Endothelial cell of umbilical vein (primary cell): Measurements from ENCODE around the gene KCNK13. TPM values are rescaled to one million over a fixed set of nuclear protein-coding genes. Genes with fewer than 3 reads are reported as not detected.

Experiments used
- BruUV-seq: library from RNA; stranded (reverse); fragments of 400-500 nt; replicated peaks from 2 replicates; lab custom pipeline; 2021; lab: Mats Ljungman, UMichigan
- CTCF ChIA-PET: fragments of 300-600, 350-600 bp; sonication (Branson Sonifier 250); formaldehyde crosslinking; loops from one replicate; lab custom pipeline; 2021; ENCODE audit warnings: antibody characterized with exemption, inconsistent platforms; lab: Charles Lee
- POLR2A ChIA-PET: fragments of 300-600, 350-600 bp; sonication (Branson Sonifier 250); formaldehyde crosslinking; loops from one replicate; lab custom pipeline; 2021; ENCODE audit warnings: antibody characterized with exemption, inconsistent platforms; lab: Charles Lee
- DNase-seq: peaks from one replicate; pipeline ENCODE4 v3.0.0-alpha.2; 2011; ENCODE audit warnings: low read depth, low spot score
- FAIRE-seq: peaks from 2 replicates; lab custom pipeline; 2011; peaks lifted over from hg19 to GRCh38; lab: Jason Lieb, UNC
- H2AFZ ChIP-seq: 2 replicates; pipeline ENCODE4 v1.6.0; 2012; ENCODE audit warnings: low read depth, low read length, control low read depth, inconsistent platforms
- H3K27ac ChIP-seq: 2 replicates; pipeline ENCODE4 v1.5.1; 2011; ENCODE audit warnings: low read depth, mild to moderate bottlenecking, control low read depth, low read length, moderate library complexity; ENCODE audit not compliant: insufficient read depth
- H3K27me3 ChIP-seq, 2 experiments: 2 replicates each; pipeline versions ENCODE4 v1.6.0 to v1.6.1; 2011; ENCODE audit warnings: low read length in 2 of 2, mixed read lengths in 1 of 2; ENCODE audit not compliant: control insufficient read depth in 2 of 2, insufficient read depth in 2 of 2
- H3K36me3 ChIP-seq, 2 experiments: 2 replicates in 1 of 2; 3 replicates in 1 of 2; pipeline ENCODE4 v1.5.1; 2011; ENCODE audit warnings: low read length in 2 of 2, mild to moderate bottlenecking in 1 of 2, moderate library complexity in 1 of 2; ENCODE audit not compliant: control insufficient read depth in 2 of 2, insufficient read depth in 2 of 2; ENCODE audit errors: extremely low read depth in 1 of 2
- H3K4me1 ChIP-seq: 3 replicates; pipeline ENCODE4 v1.5.1; 2011; ENCODE audit warnings: mild to moderate bottlenecking, low read length; ENCODE audit not compliant: control insufficient read depth, insufficient read depth; ENCODE audit errors: extremely low read depth
- H3K4me2 ChIP-seq: 2 replicates; pipeline ENCODE4 v1.6.1; 2011; ENCODE audit warnings: low read length, control low read depth, mixed read lengths; ENCODE audit not compliant: insufficient read depth
- H3K4me3 ChIP-seq, 3 experiments: fragments of 200-600 bp in 1 of 3; sonication (generic), shearing (Covaris generic) in 1 of 3; replicated peaks in 1 of 3; 2 replicates each; pipeline ENCODE4 v1.5.1; 2011 to 2016; ENCODE audit warnings: control low read depth in 3 of 3, low read length in 3 of 3, mild to moderate bottlenecking in 2 of 3, inconsistent platforms in 1 of 3, low read depth in 1 of 3, moderate library complexity in 1 of 3; ENCODE audit not compliant: insufficient read depth in 1 of 3
- H3K79me2 ChIP-seq: 2 replicates; pipeline ENCODE4 v1.6.0; 2012; ENCODE audit warnings: low read length, inconsistent platforms; ENCODE audit not compliant: control insufficient read depth, insufficient read depth
- H3K9ac ChIP-seq: replicated peaks from 2 replicates; pipeline ENCODE3; 2011; ENCODE audit warnings: low read length, control low read depth; ENCODE audit not compliant: insufficient read depth; ENCODE audit errors: extremely low read depth
- H3K9me1 ChIP-seq: replicated peaks from 3 replicates; pipeline ENCODE4 v1.6.0; 2011; ENCODE audit warnings: mild to moderate bottlenecking, low read length; ENCODE audit not compliant: control insufficient read depth, insufficient read depth; ENCODE audit errors: extremely low read depth
- H3K9me3 ChIP-seq: replicated peaks from 2 replicates; pipeline ENCODE4 v1.5.1; 2012; ENCODE audit warnings: low read length, inconsistent platforms; ENCODE audit not compliant: control insufficient read depth, insufficient read depth
- H4K20me1 ChIP-seq: replicated peaks from 2 replicates; pipeline ENCODE3; 2011; ENCODE audit warnings: mild to moderate bottlenecking, low read length; ENCODE audit not compliant: control insufficient read depth, insufficient read depth; ENCODE audit errors: extremely low read depth
- CTCF ChIP-seq, 2 donors: IDR thresholded peaks; 1 replicate in 1 of 2; 2 replicates in 1 of 2; pipeline ENCODE4 v1.5.1; 2011; ENCODE audit warnings: low read length in 2 of 2, mild to moderate bottlenecking in 2 of 2, moderate library complexity in 2 of 2, control low read depth in 1 of 2, inconsistent platforms in 1 of 2, low read depth in 1 of 2; ENCODE audit not compliant: insufficient read depth in 1 of 2; ENCODE audit errors: extremely low read depth in 1 of 2
- EZH2 ChIP-seq: IDR thresholded peaks from 2 replicates; pipeline ENCODE4 v1.6.1; 2012; ENCODE audit warnings: borderline replicate concordance, low read depth, mild to moderate bottlenecking, moderate library complexity, low read length, inconsistent platforms; ENCODE audit not compliant: severe bottlenecking
- FOS ChIP-seq: IDR thresholded peaks from 2 replicates; pipeline ENCODE4 v1.6.1; 2011; ENCODE audit warnings: mild to moderate bottlenecking, low read length, moderate library complexity, borderline replicate concordance; ENCODE audit not compliant: insufficient read depth
- POLR2A ChIP-seq: IDR thresholded peaks from 2 replicates; pipeline ENCODE4 v1.6.1; 2012; ENCODE audit warnings: low read depth, mild to moderate bottlenecking, control low read depth, low read length
- POLR2AphosphoS5 ChIP-seq: IDR thresholded peaks from 2 replicates; pipeline ENCODE4 v1.6.1; 2012; ENCODE audit warnings: low read depth, mild to moderate bottlenecking, control low read depth, low read length, moderate library complexity; ENCODE audit not compliant: insufficient read depth
- dilution Hi-C: fragments of 300-500 bp; cut with MboI; formaldehyde crosslinking; loops from one replicate; pipeline ENCODE4 v1.15.0; 2019; ENCODE audit warnings: low sequenced_read_pairs; ENCODE audit not compliant: extremely low pct_ligation_motif_present
- intact Hi-C: fragments of 100-400 bp; cut with micrococcal nuclease; formaldehyde crosslinking; loops from one replicate; pipeline ENCODE4 v1.10.0; 2022
- polyA plus RNA-seq, 4 experiments: library from polyadenylated mRNA; depleted of rRNA in 3 of 4; stranded (reverse) in 3 of 4; unstranded in 1 of 4; fragments of >200 nt; gene quantifications; 2 replicates each; pipeline versions ENCODE4 v1.2.1 to v1.2.3, GENCODE V29; 2011 to 2012; ENCODE audit warnings: missing spikeins in 1 of 4
- total RNA-seq: library from RNA; stranded (reverse); gene quantifications from 2 replicates; pipeline ENCODE4 v1.2.3, GENCODE V29; 2021

The KCNK13 gene
- total and polyA plus RNA-seq, 2 donors (not counting 3 experiments of a cell fraction or from before 2014, with no cell fraction given), result not detected

GRCh38 chr14:90060965-90061684 lies 669 bp upstream of the KCNK13 start:
- Histone ChIP-seq H2AFZ (peak overlapping the region; percentile 56), H3K4me2 (peak overlapping the region; percentile 36), H3K36me3 (no peaks in the 10 kb centered on the region), H3K4me3 (peak overlapping the region; percentile 20 to 53 (median 46)), H3K27me3 (peaks cover 50 to 74% of the 10 kb centered on the region in 2 experiments), H3K4me1 (peaks cover 27% of the 10 kb centered on the region), H4K20me1 (no peaks in the 10 kb centered on the region), H3K9ac (no peak overlapping the region), H3K9me1 (no peaks in the 10 kb centered on the region), H3K9me3 (no peaks in the 10 kb centered on the region), H3K27ac (no peak overlapping the region), H3K79me2 (no peaks in the 10 kb centered on the region)
- POLR2A ChIA-PET, result no interaction called here
- dilution Hi-C loops (no loop called here), intact Hi-C loops (loop anchor here (1.0 to 5.0 kb wide), 2 partner anchors 88 to 104 kb away; partner anchors contain the start of gene TDP1)
- FAIRE-seq (no peak), DNase-seq (no peak)
- no peak for TF ChIP-seq FOS
- no peak for TF ChIP-seq POLR2A
- TF ChIP-seq EZH2, result peak; percentile 70
- no peak for TF ChIP-seq POLR2AphosphoS5
- no peak for TF ChIP-seq CTCF (IDR thresholded peaks at IDR 0.05; ENCODE audit: extremely low read depth in 1 of 2, insufficient read depth in 1 of 2, low read depth in 1 of 2, low read length in 2 of 2)
- CTCF ChIA-PET, result interaction anchor here (0.9 to 5.7 kb wide), 4 partner anchors 17 to 174 kb away, joined by 3 to 36 read pairs (median 12); no protein-coding TSS in a partner anchor
- BruUV-seq, result no TSS peak
